GM12872 (cell line): ENCODE data around the gene DDX56.

Experiments used
- CTCF ChIP-seq: IDR thresholded peaks from 3 replicates; pipeline ENCODE4 v1.5.1; 2011; ENCODE audit warnings: low read depth, mild to moderate bottlenecking, low read length, moderate library complexity; ENCODE audit not compliant: insufficient read depth

Gene DDX56

DNA sequence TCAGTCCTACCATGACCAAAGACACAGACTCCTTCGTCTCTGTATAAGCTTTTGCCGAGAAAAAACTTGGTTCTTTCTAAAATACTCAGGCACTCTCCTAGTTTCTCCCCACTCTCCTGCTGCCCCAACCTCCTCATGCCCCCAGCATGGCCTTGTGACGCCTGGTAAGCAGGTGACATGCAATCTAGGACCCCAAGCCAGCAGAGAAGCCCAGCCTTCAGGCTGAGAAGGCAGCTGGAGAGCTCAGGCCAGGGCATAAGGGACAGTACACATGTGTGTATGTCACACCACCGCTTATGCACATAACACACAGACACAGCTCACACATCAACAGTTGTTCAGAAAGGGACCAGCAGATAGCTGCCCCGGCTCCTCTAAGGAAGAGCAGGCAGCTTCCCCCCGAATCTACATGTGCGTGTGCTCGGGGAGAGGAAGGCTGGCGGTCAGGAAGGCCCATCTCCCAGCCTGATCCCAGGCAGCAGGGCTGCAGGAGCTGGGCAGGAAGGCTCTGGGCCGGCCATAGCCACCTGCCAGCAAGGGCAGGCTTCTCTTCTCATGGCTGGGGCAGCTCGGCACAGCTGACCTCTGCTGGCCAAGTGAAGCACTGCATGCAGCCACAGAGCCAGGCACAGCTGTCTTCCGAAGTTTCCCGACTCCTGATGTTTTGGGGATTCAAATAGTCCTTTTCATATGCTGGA lies 8.5 kb downstream of the DDX56 start:
- peak; percentile 99 for TF ChIP-seq CTCF

GRCh38 chr7:44564606-44565005 lies 9.1 kb downstream of the DDX56 start:
- no peak for TF ChIP-seq CTCF

- TF ChIP-seq CTCF = no peak
These were observed 10.5 kb downstream of the DDX56 start for GRCh38 chr7:44563171-44563679.

GRCh38 chr7:44561962-44562621 lies 11.6 kb downstream of the DDX56 start:
- TF ChIP-seq CTCF = no peak

DNA sequence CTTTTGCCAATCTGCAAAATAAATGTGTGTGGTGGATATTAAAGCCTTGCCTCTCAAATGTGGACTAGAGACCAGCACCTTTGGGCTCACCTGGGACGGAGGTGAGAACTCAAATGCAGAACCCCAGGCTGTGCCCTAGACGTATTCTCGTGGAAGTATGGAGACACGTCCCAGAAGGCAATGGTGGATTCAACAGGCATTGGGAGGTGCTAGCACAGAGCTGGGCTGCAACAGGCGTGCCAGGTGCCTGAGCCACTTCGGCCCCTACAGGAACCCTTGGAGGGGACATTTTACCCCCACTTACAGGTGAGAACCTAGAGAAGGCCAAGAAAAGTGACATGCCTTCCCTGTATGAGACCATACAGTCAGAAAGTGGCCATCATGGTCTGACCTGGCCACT lies 12.2 kb downstream of the DDX56 start:
- no peak for TF ChIP-seq CTCF

DNA sequence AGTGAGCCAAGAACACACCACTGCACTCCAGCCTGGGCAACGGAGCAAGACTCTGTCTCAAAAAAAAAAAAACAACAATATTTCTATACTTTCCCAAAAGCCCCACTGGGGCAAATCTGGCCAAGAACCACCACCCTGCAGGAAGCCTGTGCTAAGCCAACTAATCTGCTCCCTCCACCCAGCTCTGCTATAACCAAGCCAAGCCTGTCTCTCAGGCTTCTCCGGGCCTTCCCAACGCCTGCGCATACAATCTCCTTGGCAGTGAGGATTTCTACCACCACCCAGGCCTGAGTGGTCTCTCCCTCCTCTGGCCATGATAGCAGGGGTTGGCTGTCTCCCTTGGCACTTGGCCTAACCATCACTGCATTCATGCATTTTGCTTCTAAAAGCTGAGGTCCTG lies 14.2 kb downstream of the DDX56 start:
- no peak for TF ChIP-seq CTCF

GRCh38 chr7:44557485-44557884 lies 16.2 kb downstream of the DDX56 start:
- TF ChIP-seq CTCF = no peak
